ENCODE data around the gene RNF169.

GRCh38 chr11:74755395-74755995 lies 6.8 kb downstream of the RNF169 start:
- TF ChIP-seq POLR2A (IDR thresholded peaks at IDR 0.05) (no peak), EP300 (IDR thresholded peaks at IDR 0.05) (no peak)
- TF ChIP-seq, protein P1, sequence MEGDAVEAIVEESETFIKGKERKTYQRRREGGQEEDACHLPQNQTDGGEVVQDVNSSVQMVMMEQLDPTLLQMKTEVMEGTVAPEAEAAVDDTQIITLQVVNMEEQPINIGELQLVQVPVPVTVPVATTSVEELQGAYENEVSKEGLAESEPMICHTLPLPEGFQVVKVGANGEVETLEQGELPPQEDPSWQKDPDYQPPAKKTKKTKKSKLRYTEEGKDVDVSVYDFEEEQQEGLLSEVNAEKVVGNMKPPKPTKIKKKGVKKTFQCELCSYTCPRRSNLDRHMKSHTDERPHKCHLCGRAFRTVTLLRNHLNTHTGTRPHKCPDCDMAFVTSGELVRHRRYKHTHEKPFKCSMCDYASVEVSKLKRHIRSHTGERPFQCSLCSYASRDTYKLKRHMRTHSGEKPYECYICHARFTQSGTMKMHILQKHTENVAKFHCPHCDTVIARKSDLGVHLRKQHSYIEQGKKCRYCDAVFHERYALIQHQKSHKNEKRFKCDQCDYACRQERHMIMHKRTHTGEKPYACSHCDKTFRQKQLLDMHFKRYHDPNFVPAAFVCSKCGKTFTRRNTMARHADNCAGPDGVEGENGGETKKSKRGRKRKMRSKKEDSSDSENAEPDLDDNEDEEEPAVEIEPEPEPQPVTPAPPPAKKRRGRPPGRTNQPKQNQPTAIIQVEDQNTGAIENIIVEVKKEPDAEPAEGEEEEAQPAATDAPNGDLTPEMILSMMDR (IDR thresholded peaks at IDR 0.05), result no peak
